ENCODE data around the gene GAS7. TPM values are rescaled to one million over a fixed set of nuclear protein-coding genes. Genes with fewer than 3 reads are reported as not detected.

The GAS7 gene
- polyA plus RNA-seq, 6 donors from 2014 or later = 1.1 to 3.6 (median 1.8) TPM; not detected in 1

- Mint-ChIP-seq H3K27me3 (no peaks in the 10 kb centered on the region), H3K27ac (peak overlapping the region in 1 of 6 donors; percentile 66), H3K4me3 (no peak overlapping the region), H3K36me3 (no peaks in the 10 kb centered on the region), H3K9me3 (no peaks in the 10 kb centered on the region), H3K4me1 (peaks cover 23 to 51% (median 46%) of the 10 kb centered on the region in 3 donors)
- DNase-seq = no peak
- no peak for ATAC-seq (ENCODE audit: low read depth in 2 of 2)
These were observed 149.6 kb downstream of the GAS7 start for GRCh38 chr17:10048629-10049350.

DNA sequence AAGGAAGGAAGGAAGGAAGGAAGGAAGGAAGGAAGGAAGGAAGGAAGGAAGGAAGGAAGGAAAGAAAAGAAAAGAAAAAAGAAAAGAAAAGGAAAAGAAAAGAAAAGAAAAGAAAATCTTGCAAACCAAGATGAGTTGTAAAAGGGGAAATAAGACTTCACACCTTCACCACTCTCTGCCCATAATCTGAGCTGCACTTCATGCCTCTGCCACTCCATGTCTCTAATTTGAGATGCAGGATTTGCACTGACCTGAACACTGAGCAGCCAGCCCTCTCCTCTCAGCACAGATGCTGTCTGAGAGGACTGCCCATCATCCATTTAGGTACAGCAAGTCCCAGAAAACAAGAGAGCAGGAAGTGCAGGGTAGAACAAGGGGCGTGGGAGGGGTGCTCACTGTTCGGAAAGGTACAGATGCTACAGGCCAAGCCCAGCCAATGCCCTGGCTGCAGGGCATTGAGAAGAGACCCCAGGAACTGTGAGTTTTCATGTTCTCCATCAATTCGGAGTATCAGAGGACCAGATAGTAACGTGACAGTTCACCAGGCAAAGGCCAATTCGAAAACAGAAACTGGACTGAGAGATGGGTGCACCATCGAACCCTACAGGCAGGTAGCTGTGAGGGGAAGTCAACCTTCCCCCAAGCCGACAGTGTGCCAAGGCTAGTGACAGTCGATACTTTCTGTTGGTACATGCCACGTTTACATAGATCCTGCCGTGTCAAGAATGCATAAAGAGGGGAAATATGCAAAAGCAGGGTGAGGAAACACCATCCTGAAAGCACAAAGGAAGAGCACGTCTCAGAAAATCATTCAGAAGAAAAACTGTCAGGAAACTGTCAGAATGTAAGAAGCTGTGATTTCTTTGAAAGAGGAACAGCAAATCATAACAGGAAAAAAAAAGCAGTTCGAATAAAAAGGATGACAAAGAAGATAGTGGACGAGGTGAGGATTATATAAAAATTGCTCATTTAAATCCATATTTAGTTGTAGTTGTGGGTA is 151.3 kb downstream of the GAS7 start:
- Mint-ChIP-seq H3K27me3 (no peaks in the 10 kb centered on the region), H3K4me3 (peak overlapping the region; percentile 2 to 84 (median 74)), H3K4me1 (peaks cover 14 to 47% (median 36%) of the 10 kb centered on the region in 3 donors), H3K27ac (peak overlapping the region; percentile 60 to 92 (median 77)), H3K9me3 (no peaks in the 10 kb centered on the region), H3K36me3 (no peaks in the 10 kb centered on the region)
- DNase-seq (peak; percentile 18), ATAC-seq (ENCODE audit: low read depth in 2 of 2) (peak; percentile 76 to 77)

DNA sequence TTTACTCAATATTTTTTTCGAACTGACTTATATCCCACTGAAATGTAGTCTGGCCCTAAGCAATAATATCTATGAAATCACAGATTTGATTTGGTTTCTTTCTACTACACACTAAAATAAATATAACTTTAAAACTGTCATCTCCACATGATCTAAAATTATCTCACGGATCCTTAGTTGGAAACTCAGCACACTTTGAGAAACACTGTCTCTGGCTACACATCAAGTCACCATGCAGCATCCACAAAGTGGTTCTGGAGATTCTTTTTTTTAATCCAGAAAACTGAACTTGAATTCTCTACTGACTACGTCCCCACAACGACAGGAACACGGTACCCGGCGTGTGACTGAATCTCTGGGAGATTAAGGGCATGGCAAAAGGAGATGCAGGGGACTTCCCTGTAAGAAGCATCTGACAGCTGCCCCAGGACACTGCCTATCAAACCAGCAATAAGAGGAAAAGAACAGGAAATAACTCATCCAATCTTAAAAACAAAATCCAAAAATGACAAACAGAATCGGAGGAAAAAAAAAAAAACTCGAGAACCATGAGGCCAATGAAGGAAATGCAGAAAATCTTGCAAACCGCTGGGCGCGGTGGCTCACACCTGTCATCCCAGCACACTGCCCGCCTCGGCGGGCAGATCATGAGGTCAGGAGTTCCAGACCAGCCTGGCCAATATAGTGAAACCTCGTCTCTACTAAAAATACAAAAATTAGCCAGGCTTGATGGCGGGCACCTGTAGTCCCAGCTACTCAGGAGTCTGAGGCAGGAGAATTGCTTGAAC is 152.3 kb downstream of the GAS7 start:
- peaks cover 10 to 46% (median 29%) of the 10 kb centered on the region in 3 donors for H3K4me1 Mint-ChIP-seq
- H3K27me3 Mint-ChIP-seq = no peaks in the 10 kb centered on the region
- no peak for ATAC-seq (ENCODE audit: low read depth in 2 of 2)
- H3K36me3 Mint-ChIP-seq = no peaks in the 10 kb centered on the region
- peaks cover 0 to 2% (median 0%) of the 10 kb centered on the region in 7 donors for H3K9me3 Mint-ChIP-seq
- peak overlapping the region in 5 of 8 donors; percentile 16 to 84 (median 66) for H3K4me3 Mint-ChIP-seq
- H3K27ac Mint-ChIP-seq = peak overlapping the region in 5 of 6 donors; percentile 59 to 92 (median 75)
- no peak for DNase-seq

- Mint-ChIP-seq H3K27me3 (no peaks in the 10 kb centered on the region), H3K27ac (peak overlapping the region; percentile 1 to 79 (median 30)), H3K9me3 (peaks cover 0 to 2% (median 0%) of the 10 kb centered on the region in 7 donors), H3K4me3 (no peak overlapping the region), H3K4me1 (peaks cover 21 to 47% (median 32%) of the 10 kb centered on the region in 3 donors), H3K36me3 (no peaks in the 10 kb centered on the region)
- ATAC-seq (ENCODE audit: low read depth in 2 of 2) = no peak
- no peak for DNase-seq
These were observed 155.7 kb downstream of the GAS7 start for GRCh38 chr17:10042589-10043244.

GRCh38 chr17:10041916-10042588 is 156.4 kb downstream of the GAS7 start:
- no peaks in the 10 kb centered on the region for H3K36me3 Mint-ChIP-seq
- H3K27me3 Mint-ChIP-seq = no peaks in the 10 kb centered on the region
- ATAC-seq (ENCODE audit: low read depth in 2 of 2) (peak; percentile 23 to 29), DNase-seq (peak; percentile 14)
- peak overlapping the region in 5 of 6 donors; percentile 1 to 79 (median 36) for H3K27ac Mint-ChIP-seq
- peaks cover 0 to 2% (median 0%) of the 10 kb centered on the region in 7 donors for H3K9me3 Mint-ChIP-seq
- peak overlapping the region in 1 of 8 donors; percentile 24 for H3K4me3 Mint-ChIP-seq
- H3K4me1 Mint-ChIP-seq = peaks cover 15 to 40% (median 25%) of the 10 kb centered on the region in 3 donors

GRCh38 chr17:10041287-10041612 is 157.2 kb downstream of the GAS7 start:
- Mint-ChIP-seq H3K4me3 (no peak overlapping the region), H3K9me3 (peaks cover 0 to 2% (median 0%) of the 10 kb centered on the region in 7 donors), H3K36me3 (no peaks in the 10 kb centered on the region), H3K27ac (peak overlapping the region in 2 of 6 donors; percentile 80 to 84), H3K27me3 (no peaks in the 10 kb centered on the region), H3K4me1 (peaks cover 11 to 33% (median 18%) of the 10 kb centered on the region in 3 donors)
- ATAC-seq (ENCODE audit: low read depth in 2 of 2) (no peak), DNase-seq (no peak)

GRCh38 chr17:10036511-10037061 is 161.8 kb downstream of the GAS7 start:
- Mint-ChIP-seq H3K36me3 (no peaks in the 10 kb centered on the region), H3K27me3 (no peaks in the 10 kb centered on the region), H3K27ac (no peak overlapping the region), H3K4me1 (peaks cover 33 to 44% (median 43%) of the 10 kb centered on the region in 3 donors), H3K9me3 (peaks cover 0 to 1% (median 0%) of the 10 kb centered on the region in 7 donors), H3K4me3 (no peak overlapping the region)
- no peak for ATAC-seq (ENCODE audit: low read depth in 2 of 2)
- DNase-seq = no peak

- DNase-seq (no peak), ATAC-seq (ENCODE audit: low read depth in 2 of 2) (no peak)
- Mint-ChIP-seq H3K9me3 (no peaks in the 10 kb centered on the region), H3K36me3 (no peaks in the 10 kb centered on the region), H3K4me1 (peaks cover 33 to 43% (median 37%) of the 10 kb centered on the region in 3 donors), H3K27ac (peak overlapping the region in 1 of 6 donors; percentile 74), H3K4me3 (no peak overlapping the region), H3K27me3 (no peaks in the 10 kb centered on the region)
These were observed 162.5 kb downstream of the GAS7 start for GRCh38 chr17:10035885-10036284.

DNA sequence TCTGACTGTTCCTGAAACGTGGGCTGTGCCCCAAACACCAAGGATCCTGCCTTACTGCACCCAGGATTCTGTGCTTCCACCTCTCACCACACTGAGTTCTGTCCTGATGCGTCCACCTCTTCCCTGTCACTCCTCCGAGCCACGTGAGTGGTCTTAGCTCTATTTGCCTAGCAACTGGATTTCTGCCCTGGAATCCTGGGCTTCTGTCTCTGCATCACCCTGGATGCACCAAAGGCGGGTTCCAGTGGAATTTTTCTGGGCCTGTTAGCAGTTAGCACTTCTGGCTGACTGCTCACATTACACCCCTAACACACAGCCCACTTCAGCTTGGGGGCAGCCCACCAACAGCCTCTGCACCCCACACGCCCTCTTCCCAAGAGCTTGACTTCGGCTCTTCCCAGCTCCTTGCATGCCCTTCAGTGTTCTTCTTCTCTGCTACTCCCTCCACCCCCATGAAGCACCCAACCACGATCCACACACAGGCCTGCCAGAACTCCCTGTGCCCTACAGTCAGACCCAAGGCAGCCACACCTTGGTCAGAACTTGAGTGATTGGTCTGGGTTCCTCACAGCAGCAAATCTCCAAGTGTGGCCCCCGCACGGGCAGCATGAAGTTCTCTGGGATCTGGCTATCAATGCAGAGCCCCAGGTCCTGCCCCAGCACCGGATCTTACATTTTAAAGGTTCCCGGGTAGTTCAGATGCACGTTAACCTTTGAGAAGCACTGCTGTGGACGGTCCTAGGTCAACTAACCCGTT is 163.5 kb downstream of the GAS7 start:
- H3K27ac Mint-ChIP-seq = peak overlapping the region in 2 of 6 donors; percentile 17 to 92

GRCh38 chr17:10033959-10034358 is 164.4 kb downstream of the GAS7 start:
- DNase-seq (peak; percentile 18), ATAC-seq (ENCODE audit: low read depth in 2 of 2) (peak; percentile 60 to 66)
- H3K9me3 Mint-ChIP-seq = no peaks in the 10 kb centered on the region
- peak overlapping the region in 4 of 6 donors; percentile 54 to 92 (median 76) for H3K27ac Mint-ChIP-seq
- peaks cover 21 to 30% (median 26%) of the 10 kb centered on the region in 3 donors for H3K4me1 Mint-ChIP-seq
- no peaks in the 10 kb centered on the region for H3K27me3 Mint-ChIP-seq
- no peaks in the 10 kb centered on the region for H3K36me3 Mint-ChIP-seq
- H3K4me3 Mint-ChIP-seq = peak overlapping the region; percentile 49 to 87 (median 75)

More for the DNA sequence above, 163.5 kb downstream of the GAS7 start:
- ATAC-seq (ENCODE audit: low read depth in 2 of 2) (no peak), DNase-seq (no peak)
- Mint-ChIP-seq H3K4me1 (peaks cover 24 to 33% (median 27%) of the 10 kb centered on the region in 3 donors), H3K36me3 (no peaks in the 10 kb centered on the region), H3K4me3 (peak overlapping the region in 2 of 8 donors; percentile 30 to 59), H3K27me3 (no peaks in the 10 kb centered on the region), H3K9me3 (no peaks in the 10 kb centered on the region)

- H3K4me3 Mint-ChIP-seq = peak overlapping the region in 7 of 8 donors; percentile 59 to 87 (median 75)
- no peaks in the 10 kb centered on the region for H3K27me3 Mint-ChIP-seq
- peak; percentile 59 for DNase-seq
- peaks cover 21 to 33% (median 26%) of the 10 kb centered on the region in 3 donors for H3K4me1 Mint-ChIP-seq
- H3K9me3 Mint-ChIP-seq = no peaks in the 10 kb centered on the region
- H3K36me3 Mint-ChIP-seq = no peaks in the 10 kb centered on the region
- peak; percentile 83 for ATAC-seq (ENCODE audit: low read depth in 2 of 2)
- H3K27ac Mint-ChIP-seq = peak overlapping the region in 4 of 6 donors; percentile 7 to 92 (median 76)
These were observed 165.0 kb downstream of the GAS7 start for GRCh38 chr17:10033449-10033848.

Data from naive B cell (primary cell).